ENCODE data around the gene NOX5.

DNA sequence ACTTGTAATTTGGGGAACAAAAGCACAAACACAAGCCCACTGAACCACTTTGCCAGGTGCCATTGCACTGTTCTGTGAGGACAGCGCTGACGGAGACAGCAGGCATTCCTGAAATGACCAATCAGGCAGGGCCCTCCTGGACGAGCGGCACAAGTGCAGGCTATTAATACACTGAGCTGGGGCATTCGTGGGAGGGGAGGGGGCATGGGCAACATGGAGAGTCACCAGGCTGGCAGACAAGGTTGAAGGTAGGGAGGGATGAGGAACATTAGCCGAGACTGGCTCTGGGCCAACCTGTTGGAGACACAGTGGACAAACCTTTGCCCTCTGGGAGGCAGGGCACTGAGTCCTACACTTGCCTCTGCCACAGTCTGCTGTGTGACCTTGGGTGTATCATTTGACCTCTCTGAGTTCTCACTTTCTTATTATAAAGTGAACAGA, 45.6 kb downstream of the NOX5 start:
- TF ChIP-seq EZH2 (IDR thresholded peaks at IDR 0.05; ENCODE audit: insufficient read depth, poor library complexity, severe bottlenecking) (no peak), EZH2phosphoT487 (IDR thresholded peaks at IDR 0.05; ENCODE audit: insufficient read depth, low read depth) (no peak)

Data from GM23248 (cell line).